Measurements from ENCODE around the gene LCP2.

Gene LCP2

DNA sequence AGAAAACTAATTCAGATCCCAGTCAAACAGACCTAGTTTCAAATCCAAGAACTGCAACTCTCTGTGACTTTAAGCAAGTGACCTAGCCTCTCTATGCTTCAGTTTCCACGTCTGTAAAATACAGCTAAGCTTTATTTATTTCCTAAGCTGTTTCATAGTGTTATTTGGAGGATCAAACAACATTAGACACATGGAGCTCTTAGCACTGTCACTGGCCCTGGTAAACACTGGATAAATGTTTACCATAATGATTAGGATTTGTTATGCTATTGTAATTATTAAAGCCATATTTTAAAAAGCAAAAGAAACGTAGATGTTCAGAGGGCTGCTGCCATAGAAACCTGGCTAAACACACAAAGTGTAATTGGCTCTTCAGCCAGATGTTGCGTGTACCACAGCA lies 91.4 kb downstream of the LCP2 start:
- no peak for DNase-seq

DNA sequence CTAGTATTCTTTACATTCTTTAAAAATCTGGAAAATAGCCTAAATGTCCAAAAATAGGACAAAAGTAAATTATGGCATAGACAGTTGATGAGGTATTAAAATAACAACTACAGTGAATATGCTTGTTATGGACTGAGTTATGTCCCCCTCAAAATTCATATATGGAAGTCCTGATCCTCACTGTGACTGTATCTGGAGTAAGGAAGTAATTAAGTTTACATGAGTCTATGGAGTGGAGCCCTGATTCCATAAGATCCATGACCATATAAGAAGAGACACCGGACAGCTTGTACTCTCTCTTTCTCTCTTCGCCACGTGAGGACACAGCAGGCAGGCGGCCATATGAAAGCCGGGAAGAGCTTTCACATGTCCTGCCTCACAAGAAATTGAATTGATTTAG lies 93.4 kb downstream of the LCP2 start:
- no peak for DNase-seq

DNA sequence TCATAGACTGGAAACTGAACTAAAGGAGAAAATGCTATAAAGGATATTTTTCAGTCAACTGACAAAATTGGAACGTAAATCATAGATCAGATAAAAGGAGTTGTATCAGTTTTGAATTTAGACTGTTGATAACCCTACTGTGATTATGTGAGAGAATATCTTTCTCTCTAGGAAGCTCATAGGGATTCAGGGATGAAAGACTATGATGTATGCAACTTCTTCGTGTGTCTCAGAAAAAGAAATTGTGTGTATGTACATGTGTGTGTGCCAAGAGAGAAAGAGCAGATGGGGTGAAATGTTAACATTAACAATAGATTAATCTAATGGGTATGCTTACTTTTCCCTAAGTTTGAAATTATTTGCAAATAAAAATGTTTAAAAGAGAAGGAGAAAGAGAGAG lies 95.5 kb downstream of the LCP2 start:
- DNase-seq, result no peak

DNA sequence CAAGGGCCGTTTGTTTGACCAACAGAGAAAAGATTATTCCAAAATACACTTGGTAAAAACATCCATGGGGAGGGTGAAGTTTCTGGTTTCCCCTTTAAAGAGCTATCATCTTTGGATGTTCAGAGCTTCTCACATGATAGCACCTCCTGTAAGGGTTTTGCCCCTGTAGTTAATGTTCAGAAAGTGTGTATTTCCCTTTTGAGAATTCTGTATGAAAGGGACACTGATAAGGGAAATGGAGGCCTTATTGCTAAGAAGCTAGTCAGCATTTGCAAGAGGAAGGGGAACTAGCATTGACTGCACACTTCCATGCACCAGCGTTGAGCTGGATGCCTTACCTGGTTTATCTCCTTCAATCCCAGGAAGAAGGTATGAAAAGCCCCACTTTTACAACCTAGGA lies 96.3 kb downstream of the LCP2 start:
- DNase-seq, result no peak

DNA sequence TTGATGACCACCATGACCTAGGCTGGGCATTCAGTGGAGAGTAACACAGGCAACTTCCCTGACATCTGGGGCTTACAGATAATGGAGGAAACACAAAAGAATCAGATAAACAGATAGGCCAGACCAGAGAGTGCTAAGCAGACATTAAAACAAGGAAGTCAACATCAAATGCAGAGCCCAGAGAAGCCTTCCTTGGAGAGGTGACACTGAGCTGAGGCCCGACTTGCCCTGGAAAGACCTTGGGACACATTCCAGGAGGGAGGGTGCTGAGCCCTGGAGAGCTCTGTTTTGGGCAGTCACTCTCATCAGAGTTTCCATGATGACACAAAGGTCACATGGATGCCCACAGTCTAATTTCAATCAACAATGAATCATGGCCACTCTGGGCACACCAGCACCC lies 96.7 kb downstream of the LCP2 start:
- DNase-seq, result no peak
